Measurements from ENCODE around the gene MFSD12.

- TF ChIP-seq CTCF (IDR thresholded peaks at IDR 0.05; ENCODE audit: low read depth, low read length, poor library complexity, severe bottlenecking) (no peak), EZH2phosphoT487 (IDR thresholded peaks at IDR 0.05; ENCODE audit: borderline replicate concordance, low read length) (no peak)
Measured at GRCh38 chr19:3512562-3513228, 44.7 kb downstream of the MFSD12 start.
